HG03196 (cell line): ENCODE data around the gene BTN3A1.
"Not testable (repeated sequence)": the region's sequence is repeated elsewhere in the genome, so short reads cannot be mapped to it uniquely, and the experiment has no call there.

ENCODE experiments used
- ATAC-seq: cut with Tn5 transposase; IDR thresholded peaks from one replicate; pipeline ENCODE4 v1.9.1; 2021; ENCODE audit not compliant: unreplicated experiment

The BTN3A1 gene

GRCh38 chr6:26412954-26413353 lies 10.9 kb downstream of the BTN3A1 start:
- ATAC-seq = no peak

- ATAC-seq = no peak
These were observed 12.2 kb downstream of the BTN3A1 start for GRCh38 chr6:26414281-26414680.

GRCh38 chr6:26415036-26415614 lies 13.1 kb downstream of the BTN3A1 start:
- no peak for ATAC-seq

GRCh38 chr6:26415791-26416190 lies 13.7 kb downstream of the BTN3A1 start:
- no peak for ATAC-seq

GRCh38 chr6:26416288-26416687 lies 14.2 kb downstream of the BTN3A1 start:
- no peak for ATAC-seq

- ATAC-seq = not testable (repeated sequence)
These were observed 16.0 kb downstream of the BTN3A1 start for GRCh38 chr6:26418077-26418476.

- ATAC-seq = not testable (repeated sequence)
These were observed 16.7 kb downstream of the BTN3A1 start for GRCh38 chr6:26418795-26419194.

- ATAC-seq = no peak
These were observed 18.7 kb downstream of the BTN3A1 start for GRCh38 chr6:26420688-26421171.

GRCh38 chr6:26421259-26422144 lies 19.4 kb downstream of the BTN3A1 start:
- ATAC-seq = peak; percentile 82

- no peak for ATAC-seq
These were observed 20.3 kb downstream of the BTN3A1 start for GRCh38 chr6:26422329-26422728.

- ATAC-seq = no peak
These were observed 24.8 kb downstream of the BTN3A1 start for GRCh38 chr6:26426691-26427450.

GRCh38 chr6:26427451-26427809 lies 25.4 kb downstream of the BTN3A1 start:
- no peak for ATAC-seq

GRCh38 chr6:26428206-26428605 lies 26.1 kb downstream of the BTN3A1 start:
- no peak for ATAC-seq

GRCh38 chr6:26430787-26431186 lies 28.7 kb downstream of the BTN3A1 start:
- no peak for ATAC-seq

- no peak for ATAC-seq
These were observed 29.4 kb downstream of the BTN3A1 start for GRCh38 chr6:26431258-26432172.

GRCh38 chr6:26432627-26433201 lies 30.6 kb downstream of the BTN3A1 start:
- no peak for ATAC-seq

GRCh38 chr6:26433680-26434079 lies 31.6 kb downstream of the BTN3A1 start:
- not testable (repeated sequence) for ATAC-seq

- no peak for ATAC-seq
These were observed 33.9 kb downstream of the BTN3A1 start for GRCh38 chr6:26436018-26436417.

- no peak for ATAC-seq
These were observed 35.5 kb downstream of the BTN3A1 start for GRCh38 chr6:26437550-26437949.

- ATAC-seq = no peak
These were observed 35.9 kb downstream of the BTN3A1 start for GRCh38 chr6:26438000-26438399.
